K562 (cell line): ENCODE measurements around the gene CADPS2. TPM values are rescaled to one million over a fixed set of nuclear protein-coding genes. Genes with fewer than 3 reads are reported as not detected.

Experiments used
- ATAC-seq: fragments of 200-7000 bp; cut with Tn5 transposase; 3 replicates; pipeline ENCODE4 v1.9.1; 2020; ENCODE audit warnings: moderate library complexity
- BruUV-seq: library from RNA; stranded (reverse); fragments of 400-500 nt; replicated peaks from 2 replicates; lab custom pipeline; 2021; lab: Mats Ljungman, UMichigan
- CTCF ChIA-PET: fragments of 300-600 bp; formaldehyde crosslinking; extraction: SDS; loops from one replicate; lab custom pipeline; 2021; ENCODE audit warnings: low intra/inter-chr PET ratio; lab: Yijun Ruan, JAX
- POLR2A ChIA-PET: fragments of 300-600, 350-650 bp; sonication (Branson Sonifier 250); formaldehyde crosslinking; extraction: SDS; loops from one replicate; lab custom pipeline; 2021; ENCODE audit warnings: antibody characterized with exemption, inconsistent platforms; lab: Yijun Ruan, JAX
- DNase-seq, 4 experiments: peaks; one replicate each; pipeline versions ENCODE4 v3.0.0 to v3.0.0-alpha.2; 2011 to 2018; ENCODE audit warnings: low spot score in 3 of 4, mixed read lengths in 3 of 4; ENCODE audit errors: extremely low read depth in 1 of 4
- FAIRE-seq: peaks from 2 replicates; lab custom pipeline; 2011; peaks lifted over from hg19 to GRCh38; lab: Jason Lieb, UNC
- H2AFZ ChIP-seq: 2 replicates; pipeline ENCODE4 v1.6.0; 2011; ENCODE audit warnings: low read depth, low read length, control low read depth, inconsistent platforms
- H3K27ac ChIP-seq: fragments of 200-600 bp; 3 replicates; pipeline ENCODE4 v1.8.0; 2011; ENCODE audit warnings: low read depth, mild to moderate bottlenecking, control low read depth, inconsistent platforms, low read length, moderate library complexity, mixed read lengths; ENCODE audit errors: extremely low read depth
- H3K27me3 ChIP-seq, 2 experiments: fragments of 300-600 bp in 1 of 2; 2 replicates in 1 of 2; 3 replicates in 1 of 2; pipeline versions ENCODE4 v1.6.0 to v1.8.0; 2011; ENCODE audit warnings: inconsistent platforms in 2 of 2, low read length in 2 of 2, mild to moderate bottlenecking in 1 of 2, mixed read lengths in 1 of 2, moderate library complexity in 1 of 2; ENCODE audit not compliant: control insufficient read depth in 2 of 2, insufficient read depth in 2 of 2
- H3K36me3 ChIP-seq: fragments of 300-600 bp; 3 replicates; pipeline ENCODE4 v1.8.0; 2011; ENCODE audit warnings: mild to moderate bottlenecking, low read length, inconsistent platforms; ENCODE audit not compliant: control insufficient read depth, insufficient read depth
- H3K4me1 ChIP-seq, 2 experiments: fragments of 200-600 bp in 1 of 2; replicated peaks in 1 of 2; 2 replicates in 1 of 2; 3 replicates in 1 of 2; pipeline versions ENCODE4 v1.5.1 to v1.8.0; 2011; ENCODE audit warnings: inconsistent platforms in 2 of 2, low read length in 2 of 2, mild to moderate bottlenecking in 1 of 2, mixed read lengths in 1 of 2, moderate library complexity in 1 of 2; ENCODE audit not compliant: control insufficient read depth in 2 of 2, insufficient read depth in 2 of 2
- H3K4me2 ChIP-seq: 2 replicates; pipeline ENCODE4 v1.6.1; 2011; ENCODE audit warnings: low read length, control low read depth, inconsistent platforms, mixed read lengths; ENCODE audit not compliant: insufficient read depth
- H3K4me3 ChIP-seq: fragments of 200-600 bp; sonication (generic), shearing (Covaris generic); 2 replicates; pipeline ENCODE4 v1.5.1; 2016; ENCODE audit warnings: control low read depth, inconsistent platforms
- H3K79me2 ChIP-seq: fragments of 200-600 bp; 3 replicates; pipeline ENCODE4 v1.8.0; 2011; ENCODE audit warnings: low read length, inconsistent platforms; ENCODE audit not compliant: control insufficient read depth, insufficient read depth
- H3K9ac ChIP-seq, 2 experiments: 2 replicates each; pipeline versions ENCODE4 v1.6.0 to v1.6.1; 2011; ENCODE audit warnings: low read depth in 2 of 2, low read length in 2 of 2, control low read depth in 1 of 2, inconsistent platforms in 1 of 2, mild to moderate bottlenecking in 1 of 2, mixed read lengths in 1 of 2; ENCODE audit not compliant: insufficient read depth in 1 of 2
- H3K9me1 ChIP-seq: one replicate; pipeline ENCODE4 v1.6.0; 2011; ENCODE audit warnings: inconsistent platforms, mild to moderate bottlenecking, low read length, moderate library complexity; ENCODE audit not compliant: control insufficient read depth, insufficient read depth
- H3K9me3 ChIP-seq: replicated peaks from 2 replicates; pipeline ENCODE4 v1.5.1; 2011; ENCODE audit warnings: low read depth, low read length, inconsistent platforms; ENCODE audit not compliant: control insufficient read depth, insufficient read depth
- H4K20me1 ChIP-seq: replicated peaks from 2 replicates; pipeline ENCODE4 v1.6.1; 2011; ENCODE audit warnings: low read length, inconsistent platforms, mixed read lengths; ENCODE audit not compliant: control insufficient read depth, insufficient read depth
- BACH1 ChIP-seq: fragments of 200-800 bp; sonication (Bioruptor generic); IDR thresholded peaks from 2 replicates; pipeline ENCODE4 v1.6.1; 2016; ENCODE audit warnings: missing genetic modification characterization, missing compliant biosample characterization
- CC2D1A ChIP-seq: fragments of 450-650 bp; IDR thresholded peaks from 2 replicates; pipeline ENCODE4 v1.6.1; 2017; ENCODE audit warnings: mild to moderate bottlenecking
- ETV5 ChIP-seq: sonication (generic); formaldehyde crosslinking; IDR thresholded peaks from 2 replicates; pipeline ENCODE4 v1.4.0; 2020; ENCODE audit warnings: low read depth, mild to moderate bottlenecking, missing genetic modification reagents
- NFXL1 ChIP-seq: fragments of 450-650 bp; formaldehyde crosslinking; IDR thresholded peaks from 2 replicates; pipeline ENCODE4 v1.4.0; 2021; ENCODE audit warnings: mild to moderate bottlenecking
- POLR2G ChIP-seq: fragments of 200-400 bp; formaldehyde crosslinking; IDR thresholded peaks from 2 replicates; pipeline ENCODE4 v1.6.1; 2017; ENCODE audit warnings: low read depth, mild to moderate bottlenecking, antibody characterized with exemption, low read length, moderate library complexity
- SMARCC2 ChIP-seq: fragments of 450-650 bp; IDR thresholded peaks from 2 replicates; pipeline ENCODE4 v1.6.1; 2017; ENCODE audit warnings: antibody characterized with exemption, moderate library complexity, mild to moderate bottlenecking, low read depth
- TFAM ChIP-seq: fragments of 250-450 bp; sonication (Bioruptor Pico); conservative IDR thresholded peaks from 2 replicates; pipeline ENCODE4 v1.5.0; 2021; ENCODE audit warnings: mild to moderate bottlenecking, moderate library complexity
- XRCC5 ChIP-seq: fragments of 200-400 bp; formaldehyde crosslinking; IDR thresholded peaks from 2 replicates; pipeline ENCODE4 v1.6.1; 2017; ENCODE audit warnings: low read depth, mild to moderate bottlenecking, low read length
- ZBED1 ChIP-seq: IDR thresholded peaks from 2 replicates; pipeline ENCODE4 v1.6.1; 2014
- ZFP30 ChIP-seq: fragments of 250-450 bp; sonication (Bioruptor Pico); IDR thresholded peaks from 2 replicates; pipeline ENCODE4 v1.8.0; 2022; ENCODE audit warnings: moderate library complexity, mild to moderate bottlenecking, inconsistent platforms, borderline replicate concordance
- ZNF212 ChIP-seq: fragments of 450-650 bp; formaldehyde crosslinking; IDR thresholded peaks from 2 replicates; pipeline ENCODE4 v1.4.0; 2020; ENCODE audit warnings: mild to moderate bottlenecking
- ZNF436 ChIP-seq: fragments of 250-450, 450-650 bp; sonication (Bioruptor Pico); formaldehyde crosslinking; IDR thresholded peaks from 2 replicates; pipeline ENCODE4 v1.7.0; 2020; ENCODE audit warnings: mild to moderate bottlenecking
- ZNF644 ChIP-seq: fragments of 200-800 bp; sonication (Bioruptor generic); IDR thresholded peaks from 2 replicates; pipeline ENCODE4 v1.6.1; 2016; ENCODE audit warnings: low read depth, missing genetic modification characterization, missing compliant biosample characterization
- ZNF830 ChIP-seq: fragments of 250-450 bp; sonication (Bioruptor Pico); IDR thresholded peaks from 2 replicates; pipeline ENCODE4 v1.5.0; 2021; ENCODE audit warnings: mild to moderate bottlenecking
- WGBS: fragments of 100-300 bp; shearing (Covaris generic); methylation state at CpG from one replicate; pipeline ENCODE4 v1.1.6; 2016; ENCODE audit warnings: low coverage, mixed read lengths; ENCODE audit not compliant: insufficient coverage; ENCODE audit errors: missing lambda C conversion rate; 5-methylcytosine and 5-hydroxymethylcytosine counted together
- in situ Hi-C: fragments of 300-500 bp; cut with MboI; formaldehyde crosslinking; loops from 4 replicates; pipeline ENCODE4 v1.15.0; 2018; ENCODE audit warnings: inconsistent platforms, mixed read lengths
- intact Hi-C: fragments of 100-400 bp; cut with micrococcal nuclease; formaldehyde crosslinking; loops from 2 replicates; pipeline ENCODE4 v1.14.2; 2022
- polyA plus RNA-seq, 8 experiments: library from polyadenylated mRNA; depleted of rRNA in 4 of 8; stranded (reverse) in 5 of 8; unstranded in 3 of 8; fragments of >200 nt; fragmentation: Nextera tagmentation in 2 of 8; fragmentation: Illumina TruSeq in 1 of 8; extraction: Ambion mirVana in 2 of 8; extraction: Trizol in 1 of 8; gene quantifications; 2 replicates each; pipeline versions ENCODE4 v1.2.1 to v1.2.3, GENCODE V29; 2011 to 2014; ENCODE audit warnings: inconsistent platforms in 1 of 8, missing spikeins in 1 of 8
- total RNA-seq, 7 experiments: library from RNA; depleted of rRNA in 6 of 7; stranded (reverse); fragments of >200 nt in 6 of 7; fragmentation: Illumina TruSeq in 2 of 7; extraction: Trizol in 2 of 7; gene quantifications; 2 replicates each; pipeline versions ENCODE4 v1.2.1 to v1.2.3, GENCODE V29; 2011 to 2021; ENCODE audit warnings: low replicate concordance in 1 of 7
- TF ChIP-seq, protein P1 (sequence below): fragments of 450-650 bp; IDR thresholded peaks from one replicate; pipeline ENCODE4 v1.6.1; 2018; ENCODE audit warnings: mild to moderate bottlenecking, moderate library complexity; ENCODE audit not compliant: partially characterized antibody

Gene CADPS2
- total and polyA plus RNA-seq, 9 of the 15 experiments (the other 6 are each of a cell fraction or from before 2014, with no cell fraction given), result 0.03 to 0.14 (median 0.04) TPM; not detected in 1

DNA sequence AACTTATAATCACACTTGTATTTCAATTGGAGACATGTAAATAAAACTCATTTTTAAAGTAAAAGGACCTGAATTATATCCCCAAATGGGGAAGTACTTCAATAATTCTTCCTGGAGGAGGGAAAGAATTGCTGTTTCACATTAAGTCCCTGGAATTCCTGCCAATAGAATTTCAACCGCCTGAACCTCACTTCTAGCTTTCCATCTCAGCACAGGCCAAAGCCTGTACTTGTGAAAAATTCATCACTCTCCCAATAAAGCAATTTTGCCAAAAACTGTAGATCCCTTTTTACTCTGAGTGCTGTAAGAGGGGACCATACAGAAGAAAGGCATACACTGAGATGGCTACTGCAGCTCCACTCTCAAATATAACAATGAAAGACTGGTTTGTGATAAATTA is 54.8 kb downstream of the CADPS2 start:
- Histone ChIP-seq H3K9ac (no peak overlapping the region), H3K79me2 (no peaks in the 10 kb centered on the region), H4K20me1 (no peaks in the 10 kb centered on the region), H3K9me1 (no peaks in the 10 kb centered on the region), H3K4me2 (no peak overlapping the region), H3K9me3 (no peaks in the 10 kb centered on the region), H3K4me3 (no peak overlapping the region), H3K36me3 (no peaks in the 10 kb centered on the region), H3K27ac (no peak overlapping the region), H3K27me3 (no peaks in the 10 kb centered on the region), H3K4me1 (no peaks in the 10 kb centered on the region), H2AFZ (no peak overlapping the region)
- WGBS, result 5% methylated on average over 1 of the region's 1 CpG
- intact Hi-C loops, result no loop called here
- TF ChIP-seq ZNF436 (CRISPR knock-in tag), result no peak
- TF ChIP-seq BACH1 (tag), result no peak
- no peak for TF ChIP-seq ZNF830 (CRISPR knock-in tag)
- TF ChIP-seq, protein P1, sequence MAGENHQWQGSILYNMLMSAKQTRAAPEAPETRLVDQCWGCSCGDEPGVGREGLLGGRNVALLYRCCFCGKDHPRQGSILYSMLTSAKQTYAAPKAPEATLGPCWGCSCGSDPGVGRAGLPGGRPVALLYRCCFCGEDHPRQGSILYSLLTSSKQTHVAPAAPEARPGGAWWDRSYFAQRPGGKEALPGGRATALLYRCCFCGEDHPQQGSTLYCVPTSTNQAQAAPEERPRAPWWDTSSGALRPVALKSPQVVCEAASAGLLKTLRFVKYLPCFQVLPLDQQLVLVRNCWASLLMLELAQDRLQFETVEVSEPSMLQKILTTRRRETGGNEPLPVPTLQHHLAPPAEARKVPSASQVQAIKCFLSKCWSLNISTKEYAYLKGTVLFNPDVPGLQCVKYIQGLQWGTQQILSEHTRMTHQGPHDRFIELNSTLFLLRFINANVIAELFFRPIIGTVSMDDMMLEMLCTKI, result no peak
- TF ChIP-seq CC2D1A, result no peak
- TF ChIP-seq SMARCC2, result no peak
- no peak for TF ChIP-seq ETV5 (CRISPR knock-in tag)
- TF ChIP-seq TFAM (CRISPR knock-in tag), result no peak
- no peak for TF ChIP-seq ZBED1
- TF ChIP-seq XRCC5, result no peak
- no peak for TF ChIP-seq ZFP30 (CRISPR knock-in tag)
- no peak for TF ChIP-seq NFXL1
- no peak for TF ChIP-seq ZNF212 (CRISPR knock-in tag)
- TF ChIP-seq ZNF644, result no peak
- no peak for TF ChIP-seq POLR2G
- in situ Hi-C loops, result no loop called here
- ChIA-PET POLR2A (no interaction called here), CTCF (no interaction called here)
- BruUV-seq, result no TSS peak
- DNase-seq, result no peak
- no peak for FAIRE-seq
- ATAC-seq, result no peak
